RWPE1 (cell line): ENCODE measurements around the gene MIPEP.

Source experiments
- CTCF ChIA-PET: fragments of 350-600 bp; sonication (Branson Sonifier 250); formaldehyde crosslinking; extraction: SDS; loops from one replicate; lab custom pipeline; 2021; lab: Yijun Ruan, JAX
- POLR2A ChIA-PET: fragments of 400-600 bp; formaldehyde crosslinking; extraction: SDS; loops from one replicate; lab custom pipeline; 2020; ENCODE audit warnings: antibody characterized with exemption; ENCODE audit not compliant: low non-redundant PET; lab: Yijun Ruan, JAX
- DNase-seq: peaks from one replicate; pipeline ENCODE4 v3.0.0; 2012; ENCODE audit warnings: low spot score
- H3K27ac ChIP-seq: fragments of 450-650 bp; 2 replicates; pipeline ENCODE4 v1.5.1; 2017
- TF ChIP-seq, protein P1 (sequence below): fragments of 450-650 bp; conservative IDR thresholded peaks from 2 replicates; pipeline ENCODE4 v1.5.1; 2017; ENCODE audit warnings: low read depth, mild to moderate bottlenecking

Gene MIPEP

DNA sequence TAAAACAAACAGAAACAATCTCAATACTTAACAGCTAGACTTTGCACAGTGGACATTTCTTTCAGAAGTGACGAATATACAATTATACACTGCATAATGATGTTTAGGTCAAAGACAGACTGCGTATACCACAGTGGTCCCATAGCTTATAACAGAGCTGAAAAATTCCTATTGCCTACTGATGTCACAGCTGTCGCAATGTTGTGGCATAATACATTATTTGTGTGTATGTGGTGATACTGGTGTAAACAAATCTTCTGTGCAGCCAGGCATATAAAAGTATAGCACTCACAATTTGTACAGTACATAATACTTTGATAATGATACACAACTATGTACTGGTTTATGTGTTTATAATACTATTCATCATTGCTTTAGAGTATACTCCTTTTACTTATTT lies 202.3 kb downstream of the MIPEP start:
- no peak overlapping the region for H3K27ac ChIP-seq
- ChIA-PET CTCF (no interaction called here), POLR2A (no interaction called here)
- DNase-seq: no peak
- TF ChIP-seq, protein P1, sequence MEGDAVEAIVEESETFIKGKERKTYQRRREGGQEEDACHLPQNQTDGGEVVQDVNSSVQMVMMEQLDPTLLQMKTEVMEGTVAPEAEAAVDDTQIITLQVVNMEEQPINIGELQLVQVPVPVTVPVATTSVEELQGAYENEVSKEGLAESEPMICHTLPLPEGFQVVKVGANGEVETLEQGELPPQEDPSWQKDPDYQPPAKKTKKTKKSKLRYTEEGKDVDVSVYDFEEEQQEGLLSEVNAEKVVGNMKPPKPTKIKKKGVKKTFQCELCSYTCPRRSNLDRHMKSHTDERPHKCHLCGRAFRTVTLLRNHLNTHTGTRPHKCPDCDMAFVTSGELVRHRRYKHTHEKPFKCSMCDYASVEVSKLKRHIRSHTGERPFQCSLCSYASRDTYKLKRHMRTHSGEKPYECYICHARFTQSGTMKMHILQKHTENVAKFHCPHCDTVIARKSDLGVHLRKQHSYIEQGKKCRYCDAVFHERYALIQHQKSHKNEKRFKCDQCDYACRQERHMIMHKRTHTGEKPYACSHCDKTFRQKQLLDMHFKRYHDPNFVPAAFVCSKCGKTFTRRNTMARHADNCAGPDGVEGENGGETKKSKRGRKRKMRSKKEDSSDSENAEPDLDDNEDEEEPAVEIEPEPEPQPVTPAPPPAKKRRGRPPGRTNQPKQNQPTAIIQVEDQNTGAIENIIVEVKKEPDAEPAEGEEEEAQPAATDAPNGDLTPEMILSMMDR: no peak

DNA sequence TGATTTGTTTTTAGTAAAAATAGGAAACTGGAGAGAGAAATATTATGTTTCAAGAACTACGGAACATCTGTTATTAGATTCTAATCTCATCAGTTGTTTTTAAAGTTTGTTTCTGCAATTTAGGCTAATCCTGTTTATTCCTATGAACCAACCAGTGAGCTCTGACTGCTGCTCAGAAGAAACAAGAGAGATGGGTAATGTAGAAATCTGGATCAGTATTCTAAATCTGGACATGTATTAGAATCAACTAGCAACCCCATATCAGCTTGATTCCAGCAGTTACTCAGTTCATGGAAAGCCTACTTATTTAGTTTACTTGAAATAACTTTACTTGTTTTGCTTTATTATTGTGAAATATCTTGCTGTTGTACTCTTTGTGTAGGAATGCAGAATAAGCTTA lies 203.8 kb downstream of the MIPEP start:
- TF ChIP-seq, protein P1: no peak
- CTCF ChIA-PET: interaction anchor here (0.6 to 0.8 kb wide), 2 partner anchors 53 to 216 kb away, joined by 3 to 4 read pairs; no protein-coding TSS in a partner anchor
- no peak overlapping the region for H3K27ac ChIP-seq
- no peak for DNase-seq
- POLR2A ChIA-PET: no interaction called here

DNA sequence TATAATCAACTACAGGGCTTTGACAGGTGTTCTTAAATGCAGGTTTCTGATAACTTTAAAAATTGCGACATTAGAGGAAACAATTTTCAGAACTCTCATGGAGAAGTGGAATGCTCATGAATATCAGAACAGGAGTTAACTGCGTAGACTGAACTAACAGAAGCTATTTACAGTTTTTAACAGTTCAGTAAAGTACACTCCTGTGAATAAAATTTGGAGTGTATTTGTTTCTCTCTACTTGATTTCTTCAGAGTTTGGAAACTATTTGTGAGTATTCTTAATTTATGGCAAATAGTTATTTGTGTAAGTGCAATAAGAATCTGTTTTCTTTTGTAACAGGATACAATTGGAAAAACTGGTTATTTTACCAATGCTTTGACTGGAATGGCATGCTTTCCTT lies 204.6 kb downstream of the MIPEP start:
- H3K27ac ChIP-seq: no peak overlapping the region
- ChIA-PET POLR2A (no interaction called here), CTCF (interaction anchor here (0.8 kb wide), 1 partner anchor 52 kb away, joined by 3 read pairs; no protein-coding TSS in a partner anchor)
- DNase-seq: no peak
- TF ChIP-seq, protein P1: no peak

DNA sequence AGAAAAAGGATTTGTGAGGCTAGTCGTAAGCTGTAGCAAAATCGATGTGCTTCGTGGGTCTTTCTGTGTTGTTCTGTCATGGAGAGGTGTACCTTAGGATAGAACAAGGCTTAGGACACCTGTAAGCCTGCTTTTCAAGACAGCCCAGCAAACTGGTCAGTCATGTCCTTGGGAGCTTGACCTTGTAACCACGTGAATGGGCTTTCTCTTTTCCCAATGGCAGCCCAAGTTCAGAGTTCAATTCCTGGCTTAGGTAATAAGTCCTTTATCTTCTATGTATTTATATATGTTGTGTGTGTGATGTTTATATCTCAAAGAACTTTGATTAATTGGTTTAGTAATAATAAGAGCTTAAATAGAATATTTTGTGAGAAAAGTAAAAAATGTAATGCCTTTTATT lies 206.1 kb downstream of the MIPEP start:
- CTCF ChIA-PET: no interaction called here
- H3K27ac ChIP-seq: no peak overlapping the region
- POLR2A ChIA-PET: no interaction called here
- TF ChIP-seq, protein P1: no peak
- no peak for DNase-seq

DNA sequence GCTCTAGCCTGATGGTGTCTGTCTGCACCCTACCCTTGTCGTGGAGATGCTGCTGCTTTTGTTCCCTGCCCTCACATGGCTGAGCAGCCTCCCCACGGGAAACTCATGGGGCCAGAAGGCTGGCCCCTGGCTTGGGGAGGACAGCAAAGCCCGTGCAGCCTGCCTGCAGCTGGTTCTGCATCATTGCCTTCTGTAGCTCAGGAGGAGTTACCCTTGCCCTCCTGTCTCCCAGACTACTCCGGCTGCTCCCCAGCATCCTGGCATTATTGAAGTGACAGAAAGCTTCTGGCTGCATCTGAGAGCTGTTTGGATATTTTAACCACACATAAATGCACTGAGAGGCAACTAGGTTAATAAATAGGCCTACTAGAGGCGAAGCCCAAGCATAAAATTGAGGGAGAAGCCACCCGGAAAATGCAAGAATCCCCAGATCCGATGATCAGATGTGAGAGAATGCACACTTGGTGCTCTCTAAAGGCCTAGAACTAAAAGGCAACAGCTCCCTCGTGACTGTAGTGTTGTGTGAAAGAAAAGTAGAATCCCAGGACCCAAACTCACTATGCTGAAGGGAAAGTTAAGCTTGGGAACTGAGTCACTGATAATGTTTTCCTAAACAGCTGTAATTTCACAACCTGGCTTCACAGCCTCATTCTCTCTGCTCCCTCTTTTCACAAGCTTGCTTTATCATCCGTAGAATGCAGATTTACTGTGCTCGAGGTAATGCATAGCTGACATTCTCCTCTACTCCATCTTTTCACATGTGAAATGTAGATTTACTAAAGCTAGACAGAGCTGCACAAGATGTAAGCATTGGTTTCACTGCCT lies 208.1 kb downstream of the MIPEP start:
- DNase-seq: no peak
- TF ChIP-seq, protein P1: no peak
- H3K27ac ChIP-seq: no peak overlapping the region
- POLR2A ChIA-PET: no interaction called here
- CTCF ChIA-PET: no interaction called here
